Measurements from ENCODE around the gene RASA3. TPM values are rescaled to one million over a fixed set of nuclear protein-coding genes. Genes with fewer than 3 reads are reported as not detected.

Gene RASA3
- total and polyA plus RNA-seq, 2 donors (not counting 3 experiments of a cell fraction or from before 2014, with no cell fraction given), result 26.5 to 53.8 TPM

GRCh38 chr13:114146173-114146572 is 13.8 kb upstream of the RASA3 start:
- Histone ChIP-seq H3K36me3 (ENCODE audit: control insufficient read depth in 2 of 2, extremely low read depth in 1 of 2, insufficient read depth in 2 of 2, low read length in 2 of 2) (no peaks in the 10 kb centered on the region), H4K20me1 (replicated peaks; ENCODE audit: control insufficient read depth, extremely low read depth, insufficient read depth, low read length) (no peaks in the 10 kb centered on the region), H3K4me3 (replicated peaks in 1 of 3; ENCODE audit: insufficient read depth in 1 of 3, low read depth in 1 of 3, low read length in 3 of 3) (no peak overlapping the region), H3K27ac (ENCODE audit: insufficient read depth, low read depth, low read length) (no peak overlapping the region), H2AFZ (ENCODE audit: low read depth, low read length) (no peak overlapping the region), H3K4me2 (ENCODE audit: insufficient read depth, low read length) (no peak overlapping the region), H3K9me1 (replicated peaks; ENCODE audit: control insufficient read depth, extremely low read depth, insufficient read depth, low read length) (no peaks in the 10 kb centered on the region), H3K27me3 (ENCODE audit: control insufficient read depth in 2 of 2, insufficient read depth in 2 of 2, low read length in 2 of 2) (peaks cover 0 to 3% of the 10 kb centered on the region in 2 experiments), H3K79me2 (ENCODE audit: control insufficient read depth, insufficient read depth, low read length) (no peaks in the 10 kb centered on the region), H3K4me1 (ENCODE audit: control insufficient read depth, extremely low read depth, insufficient read depth, low read length) (no peaks in the 10 kb centered on the region), H3K9me3 (replicated peaks; ENCODE audit: control insufficient read depth, insufficient read depth, low read length) (no peaks in the 10 kb centered on the region), H3K9ac (replicated peaks; ENCODE audit: extremely low read depth, insufficient read depth, low read length) (no peak overlapping the region)
- ChIA-PET POLR2A (no interaction called here), CTCF (interaction anchor here (1.0 to 1.4 kb wide), 2 partner anchors 66 to 80 kb away, joined by 4 to 6 read pairs; no protein-coding TSS in a partner anchor)
- intact Hi-C loops (cut with micrococcal nuclease), result no loop called here
- TF ChIP-seq MAX (IDR thresholded peaks at IDR 0.05; ENCODE audit: insufficient read depth, insufficient read length) (no peak), MYC (IDR thresholded peaks at IDR 0.05; ENCODE audit: low read depth, low read length) (no peak), CTCF (IDR thresholded peaks at IDR 0.05; ENCODE audit: extremely low read depth in 1 of 2, insufficient read depth in 1 of 2, low read depth in 1 of 2, low read length in 2 of 2) (no peak), POLR2AphosphoS5 (IDR thresholded peaks at IDR 0.05; ENCODE audit: insufficient read depth, low read depth, low read length) (no peak), JUN (IDR thresholded peaks at IDR 0.05; ENCODE audit: borderline replicate concordance, insufficient read depth, insufficient read length, low read depth) (no peak), FOS (IDR thresholded peaks at IDR 0.05; ENCODE audit: borderline replicate concordance, insufficient read depth, low read length) (no peak), POLR2A (IDR thresholded peaks at IDR 0.05; ENCODE audit: low read depth, low read length) (no peak), GATA2 (IDR thresholded peaks at IDR 0.05; ENCODE audit: insufficient read depth, insufficient read length, low read depth, low read length) (no peak)
- no TSS peak for BruUV-seq (replicated peaks)
- DNase-seq (ENCODE audit: low read depth, low spot score) (no peak), FAIRE-seq (no peak)
- dilution Hi-C loops (cut with MboI; ENCODE audit: extremely low pct_ligation_motif_present, low sequenced_read_pairs), result no loop called here

Data from endothelial cell of umbilical vein (primary cell).